GM18505 (cell line): ENCODE data around the gene GTF3A.
A peak's percentile ranks its signal among the peaks of the same experiment; 100 is the strongest.

Source experiments
- ATAC-seq: cut with Tn5 transposase; IDR thresholded peaks from one replicate; pipeline ENCODE4 v1.9.1; 2021; ENCODE audit not compliant: unreplicated experiment
- POLR2A ChIP-seq: IDR thresholded peaks from 4 replicates; pipeline ENCODE4 v1.6.1; 2011; ENCODE audit warnings: borderline replicate concordance; ENCODE audit not compliant: insufficient read depth, insufficient read length; ENCODE audit errors: extremely low read depth

GTF3A gene

DNA sequence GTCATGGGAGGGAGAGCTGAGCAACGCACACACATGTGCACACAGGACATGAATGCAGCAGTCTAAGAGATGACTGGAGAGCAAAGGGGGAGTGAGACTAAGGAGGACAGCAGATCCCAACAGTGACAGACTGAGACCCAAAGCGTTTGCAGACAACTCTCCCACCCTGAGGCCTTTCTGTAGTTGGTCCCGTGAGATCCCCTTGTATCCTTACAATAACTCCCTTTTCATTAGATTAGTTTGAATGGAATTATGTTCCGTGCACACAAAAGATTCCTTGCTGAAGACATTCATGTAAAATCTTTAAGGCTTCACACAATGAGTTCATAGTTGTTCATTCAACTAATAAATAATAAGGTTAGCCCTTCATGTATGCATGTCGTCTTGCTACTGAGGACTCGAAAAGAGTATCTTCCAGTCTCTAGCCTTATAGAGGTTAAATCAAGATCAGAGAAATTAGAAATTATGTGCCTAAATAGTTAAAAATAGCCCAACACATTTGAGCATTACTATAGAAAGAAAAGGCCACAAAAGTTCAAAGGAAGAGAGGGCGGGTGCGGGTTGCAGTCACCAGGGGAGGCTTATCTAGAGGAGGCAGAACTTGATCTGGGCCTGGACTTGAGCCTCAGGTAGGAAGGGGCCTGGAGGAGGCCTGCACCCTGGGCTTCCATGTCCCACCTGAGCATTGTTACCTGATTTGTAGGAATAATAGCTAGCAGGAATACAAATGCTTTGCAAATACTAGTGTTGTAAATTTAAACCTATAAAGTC lies 3.1 kb upstream of the GTF3A start:
- ATAC-seq, result no peak
- TF ChIP-seq POLR2A, result no peak

- ATAC-seq, result no peak
- TF ChIP-seq POLR2A, result no peak
These were observed 1.1 kb upstream of the GTF3A start for GRCh38 chr13:27423333-27423732.

DNA sequence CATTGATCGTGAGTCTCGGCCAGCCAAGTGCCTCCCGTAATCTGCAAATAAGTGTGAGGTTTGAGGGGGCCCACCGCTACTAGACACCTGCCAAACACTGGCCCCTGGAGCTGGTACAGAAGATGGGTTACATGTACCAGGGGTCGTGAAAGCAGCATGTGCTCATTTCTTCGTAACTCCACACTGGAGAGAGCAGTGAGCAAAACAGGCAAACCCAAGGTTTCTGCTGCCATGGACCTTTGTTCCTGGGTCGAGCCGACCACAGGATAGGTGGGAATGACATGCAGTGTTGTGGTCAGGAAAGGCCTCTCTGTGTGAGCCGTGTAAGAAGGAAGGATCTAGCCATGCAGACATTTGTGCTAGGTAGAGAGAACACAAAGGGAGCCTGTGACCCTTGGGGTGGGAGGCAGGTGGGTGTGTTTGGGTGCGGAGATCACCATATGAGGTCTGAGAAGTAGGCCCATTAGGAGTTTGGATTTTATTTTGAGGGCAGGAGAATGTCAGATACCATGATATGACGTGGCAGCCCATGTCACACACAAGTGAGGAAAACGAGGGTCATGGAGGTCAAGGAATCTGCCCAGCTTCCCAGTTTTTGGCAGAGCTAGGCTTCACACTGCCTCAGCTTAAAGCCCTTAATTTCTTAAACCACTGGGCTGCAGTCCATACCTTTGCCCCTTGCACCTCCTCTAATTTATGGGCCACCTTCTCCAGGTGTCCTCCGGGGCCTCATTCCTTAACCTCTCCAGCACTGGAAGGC lies 919 bp downstream of the GTF3A start:
- ATAC-seq, result peak; percentile 0

GRCh38 chr13:27425918-27426630 lies 1.7 kb downstream of the GTF3A start:
- TF ChIP-seq POLR2A, result no peak
- ATAC-seq, result peak; percentile 49

More for the DNA sequence above, 919 bp downstream of the GTF3A start:
- no peak for TF ChIP-seq POLR2A

DNA sequence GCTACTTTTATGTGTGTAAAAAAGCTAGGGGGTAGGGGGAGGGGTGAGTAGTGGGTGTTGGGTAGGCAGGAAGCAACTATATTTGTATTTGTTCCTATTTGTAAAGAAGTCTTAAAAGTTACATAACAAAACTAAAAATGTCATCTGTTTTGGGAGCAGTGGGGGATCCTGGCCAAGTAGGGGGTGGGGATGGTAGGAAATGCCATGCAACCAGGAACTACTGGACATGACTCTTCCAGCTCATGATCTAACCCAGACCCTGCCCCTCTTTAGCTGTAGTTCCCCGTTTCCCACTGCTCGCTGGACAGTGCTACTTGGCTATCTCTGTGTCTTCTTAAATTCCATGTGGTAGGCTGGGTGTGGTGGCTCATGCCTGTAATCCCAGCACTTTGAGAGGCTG lies 3.2 kb downstream of the GTF3A start:
- no peak for TF ChIP-seq POLR2A

GRCh38 chr13:27428160-27428559 lies 3.7 kb downstream of the GTF3A start:
- ATAC-seq, result no peak
- no peak for TF ChIP-seq POLR2A

More for the DNA sequence above, 3.2 kb downstream of the GTF3A start:
- ATAC-seq, result no peak

- no peak for TF ChIP-seq POLR2A
- ATAC-seq, result no peak
These were observed 7.8 kb downstream of the GTF3A start for GRCh38 chr13:27432180-27432579.

- ATAC-seq, result no peak
These were observed 8.3 kb downstream of the GTF3A start for GRCh38 chr13:27432611-27433210.

DNA sequence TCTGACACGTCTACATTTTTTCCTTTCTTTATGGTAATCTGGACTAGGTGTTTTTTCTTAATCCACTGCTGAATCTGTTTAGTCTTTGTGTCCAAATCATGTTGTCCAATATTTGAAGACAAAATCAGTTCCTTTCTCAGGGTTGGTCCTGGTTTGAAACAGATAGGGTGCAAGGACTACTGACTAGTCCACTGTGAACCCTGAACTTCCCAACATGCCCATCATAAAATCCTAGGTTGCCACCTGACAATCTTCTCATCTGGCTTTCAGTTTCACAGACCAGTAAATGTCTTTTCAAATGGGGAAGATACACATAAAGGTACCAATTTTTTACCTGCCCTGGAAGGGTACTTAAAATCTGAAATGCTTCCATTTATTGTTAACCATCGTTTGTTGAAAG lies 12.7 kb downstream of the GTF3A start:
- ATAC-seq, result no peak
- TF ChIP-seq POLR2A, result no peak

More at GRCh38 chr13:27432611-27433210, 8.3 kb downstream of the GTF3A start:
- no peak for TF ChIP-seq POLR2A

DNA sequence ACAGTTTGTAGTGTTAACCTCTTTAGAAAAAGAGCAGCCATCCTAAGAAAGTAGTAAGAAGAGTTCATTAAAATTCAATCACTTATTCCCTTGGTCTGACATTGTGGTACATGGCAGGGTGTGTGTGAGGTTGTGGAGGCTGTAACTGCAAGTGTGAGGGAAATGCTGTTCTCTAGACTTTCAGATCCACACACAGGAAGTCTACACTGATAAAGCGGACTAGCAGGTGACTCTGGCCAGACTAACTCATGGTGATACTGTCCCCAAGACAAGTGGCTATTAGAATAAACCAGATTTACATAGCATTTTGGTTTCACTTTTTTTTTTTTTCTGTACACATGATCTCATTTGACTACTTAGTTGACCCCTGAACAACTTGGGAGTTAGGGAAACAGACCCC lies 16.0 kb downstream of the GTF3A start:
- no peak for ATAC-seq
- TF ChIP-seq POLR2A, result no peak

- ATAC-seq, result no peak
- TF ChIP-seq POLR2A, result no peak
These were observed 17.7 kb downstream of the GTF3A start for GRCh38 chr13:27442071-27442647.

- no peak for ATAC-seq
- no peak for TF ChIP-seq POLR2A
These were observed 18.4 kb downstream of the GTF3A start for GRCh38 chr13:27442797-27443196.
